ENCODE measurements around the gene BANP. TPM values are rescaled to one million over a fixed set of nuclear protein-coding genes. Genes with fewer than 3 reads are reported as not detected.
"Not testable (repeated sequence)": the region's sequence is repeated elsewhere in the genome, so short reads cannot be mapped to it uniquely, and the experiment has no call there.

The BANP gene
- total RNA-seq, 1 experiment from 2014 or later = 49.6 TPM

GRCh38 chr16:87978127-87978526 is 26.9 kb downstream of the BANP start:
- Mint-ChIP-seq H3K36me3 (ENCODE audit: insufficient read depth, unreplicated experiment) (peaks cover 10% of the 10 kb centered on the region), H3K27ac (ENCODE audit: unreplicated experiment) (no peak overlapping the region), H3K4me1 (ENCODE audit: low read depth, unreplicated experiment) (no peaks in the 10 kb centered on the region), H3K4me3 (ENCODE audit: low read depth, unreplicated experiment) (no peak overlapping the region), H3K9me3 (ENCODE audit: low read depth, unreplicated experiment) (no peaks in the 10 kb centered on the region), H3K27me3 (ENCODE audit: unreplicated experiment) (no peaks in the 10 kb centered on the region)
- TF ChIP-seq, protein P1, sequence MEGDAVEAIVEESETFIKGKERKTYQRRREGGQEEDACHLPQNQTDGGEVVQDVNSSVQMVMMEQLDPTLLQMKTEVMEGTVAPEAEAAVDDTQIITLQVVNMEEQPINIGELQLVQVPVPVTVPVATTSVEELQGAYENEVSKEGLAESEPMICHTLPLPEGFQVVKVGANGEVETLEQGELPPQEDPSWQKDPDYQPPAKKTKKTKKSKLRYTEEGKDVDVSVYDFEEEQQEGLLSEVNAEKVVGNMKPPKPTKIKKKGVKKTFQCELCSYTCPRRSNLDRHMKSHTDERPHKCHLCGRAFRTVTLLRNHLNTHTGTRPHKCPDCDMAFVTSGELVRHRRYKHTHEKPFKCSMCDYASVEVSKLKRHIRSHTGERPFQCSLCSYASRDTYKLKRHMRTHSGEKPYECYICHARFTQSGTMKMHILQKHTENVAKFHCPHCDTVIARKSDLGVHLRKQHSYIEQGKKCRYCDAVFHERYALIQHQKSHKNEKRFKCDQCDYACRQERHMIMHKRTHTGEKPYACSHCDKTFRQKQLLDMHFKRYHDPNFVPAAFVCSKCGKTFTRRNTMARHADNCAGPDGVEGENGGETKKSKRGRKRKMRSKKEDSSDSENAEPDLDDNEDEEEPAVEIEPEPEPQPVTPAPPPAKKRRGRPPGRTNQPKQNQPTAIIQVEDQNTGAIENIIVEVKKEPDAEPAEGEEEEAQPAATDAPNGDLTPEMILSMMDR (IDR thresholded peaks at IDR 0.05; ENCODE audit: unreplicated experiment) = no peak
- CTCF ChIA-PET = no interaction called here
- no TSS peak for BruUV-seq (replicated peaks)
- intact Hi-C loops (cut with micrococcal nuclease; ENCODE audit: unreplicated experiment) = no loop called here
- no peak for DNase-seq

- H3K27ac Mint-ChIP-seq (ENCODE audit: unreplicated experiment) = no peak overlapping the region
- H3K4me1 Mint-ChIP-seq (ENCODE audit: low read depth, unreplicated experiment) = no peaks in the 10 kb centered on the region
- CTCF ChIA-PET = no interaction called here
- H3K36me3 Mint-ChIP-seq (ENCODE audit: insufficient read depth, unreplicated experiment) = peaks cover 10% of the 10 kb centered on the region
- H3K27me3 Mint-ChIP-seq (ENCODE audit: unreplicated experiment) = no peaks in the 10 kb centered on the region
- no peaks in the 10 kb centered on the region for H3K9me3 Mint-ChIP-seq (ENCODE audit: low read depth, unreplicated experiment)
- H3K4me3 Mint-ChIP-seq (ENCODE audit: low read depth, unreplicated experiment) = no peak overlapping the region
- TF ChIP-seq, protein P1 (IDR thresholded peaks at IDR 0.05; ENCODE audit: unreplicated experiment) = no peak
- no TSS peak for BruUV-seq (replicated peaks)
- DNase-seq = no peak
- intact Hi-C loops (cut with micrococcal nuclease; ENCODE audit: unreplicated experiment) = no loop called here
These were observed 28.1 kb downstream of the BANP start for GRCh38 chr16:87979352-87979751.

GRCh38 chr16:87979911-87980630 is 28.8 kb downstream of the BANP start:
- H3K36me3 Mint-ChIP-seq (ENCODE audit: insufficient read depth, unreplicated experiment) = peaks cover 10% of the 10 kb centered on the region
- CTCF ChIA-PET; BruUV-seq (replicated peaks); H3K27ac Mint-ChIP-seq (ENCODE audit: unreplicated experiment); H3K4me3 Mint-ChIP-seq (ENCODE audit: low read depth, unreplicated experiment); H3K27me3 Mint-ChIP-seq (ENCODE audit: unreplicated experiment); intact Hi-C loops (cut with micrococcal nuclease; ENCODE audit: unreplicated experiment); DNase-seq; H3K4me1 Mint-ChIP-seq (ENCODE audit: low read depth, unreplicated experiment); H3K9me3 Mint-ChIP-seq (ENCODE audit: low read depth, unreplicated experiment): not testable (repeated sequence)

DNA sequence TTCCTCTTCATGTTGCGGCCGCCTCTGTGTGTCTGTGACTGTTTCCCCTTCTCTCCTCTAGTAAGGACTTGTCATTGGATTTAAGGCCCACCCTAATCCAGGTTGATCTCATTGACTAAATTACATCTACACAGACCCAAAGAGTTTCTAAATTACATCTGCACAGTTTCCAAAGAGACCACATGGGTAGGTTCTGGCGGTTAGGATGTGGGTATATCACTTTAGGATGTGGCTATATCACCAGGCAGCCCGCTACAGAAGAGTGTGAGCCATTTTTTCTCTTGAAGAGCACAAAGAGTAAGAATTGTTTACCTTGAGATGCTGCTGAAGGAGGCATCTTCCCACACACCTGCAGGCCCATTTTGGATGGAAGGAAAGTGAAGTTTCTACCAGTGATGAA is 30.1 kb downstream of the BANP start:
- H3K27ac Mint-ChIP-seq (ENCODE audit: unreplicated experiment); intact Hi-C loops (cut with micrococcal nuclease; ENCODE audit: unreplicated experiment); H3K4me3 Mint-ChIP-seq (ENCODE audit: low read depth, unreplicated experiment); DNase-seq; BruUV-seq (replicated peaks); H3K27me3 Mint-ChIP-seq (ENCODE audit: unreplicated experiment); CTCF ChIA-PET; H3K9me3 Mint-ChIP-seq (ENCODE audit: low read depth, unreplicated experiment); H3K4me1 Mint-ChIP-seq (ENCODE audit: low read depth, unreplicated experiment): not testable (repeated sequence)
- H3K36me3 Mint-ChIP-seq (ENCODE audit: insufficient read depth, unreplicated experiment) = peaks cover 10% of the 10 kb centered on the region

DNA sequence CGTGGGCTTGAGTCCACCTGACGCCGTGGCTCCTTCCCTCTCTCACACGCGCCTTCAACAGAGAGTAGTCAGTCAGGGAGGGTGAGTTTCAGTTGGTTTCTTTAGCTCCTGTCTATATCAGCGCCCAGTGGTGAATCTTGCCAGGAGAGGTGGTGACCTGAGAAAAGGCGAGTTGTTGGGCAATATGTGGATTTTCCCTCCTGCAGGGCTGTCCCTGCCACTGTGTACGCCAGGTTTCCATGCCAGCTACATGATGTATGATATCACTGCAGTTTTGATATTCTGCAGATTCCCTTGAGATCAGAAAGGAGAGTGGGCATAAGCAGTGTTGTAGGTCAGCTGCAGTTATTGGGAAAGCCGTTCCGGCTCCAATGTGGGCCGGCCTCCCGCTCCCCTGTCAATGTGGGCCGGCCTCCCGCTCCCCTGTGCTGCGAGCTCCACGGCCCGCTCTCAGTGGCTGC is 31.4 kb downstream of the BANP start:
- Mint-ChIP-seq H3K27ac (ENCODE audit: unreplicated experiment) (no peak overlapping the region), H3K27me3 (ENCODE audit: unreplicated experiment) (no peaks in the 10 kb centered on the region), H3K9me3 (ENCODE audit: low read depth, unreplicated experiment) (no peaks in the 10 kb centered on the region), H3K36me3 (ENCODE audit: insufficient read depth, unreplicated experiment) (peaks cover 10% of the 10 kb centered on the region), H3K4me1 (ENCODE audit: low read depth, unreplicated experiment) (no peaks in the 10 kb centered on the region), H3K4me3 (ENCODE audit: low read depth, unreplicated experiment) (no peak overlapping the region)
- CTCF ChIA-PET = interaction anchor here (0.6 kb wide), 2 partner anchors 24 to 578 kb away, joined by 3 read pairs; no protein-coding TSS in a partner anchor
- TF ChIP-seq, protein P1 (IDR thresholded peaks at IDR 0.05; ENCODE audit: unreplicated experiment) = no peak
- DNase-seq = no peak
- no TSS peak for BruUV-seq (replicated peaks)
- intact Hi-C loops (cut with micrococcal nuclease; ENCODE audit: unreplicated experiment) = no loop called here

DNA sequence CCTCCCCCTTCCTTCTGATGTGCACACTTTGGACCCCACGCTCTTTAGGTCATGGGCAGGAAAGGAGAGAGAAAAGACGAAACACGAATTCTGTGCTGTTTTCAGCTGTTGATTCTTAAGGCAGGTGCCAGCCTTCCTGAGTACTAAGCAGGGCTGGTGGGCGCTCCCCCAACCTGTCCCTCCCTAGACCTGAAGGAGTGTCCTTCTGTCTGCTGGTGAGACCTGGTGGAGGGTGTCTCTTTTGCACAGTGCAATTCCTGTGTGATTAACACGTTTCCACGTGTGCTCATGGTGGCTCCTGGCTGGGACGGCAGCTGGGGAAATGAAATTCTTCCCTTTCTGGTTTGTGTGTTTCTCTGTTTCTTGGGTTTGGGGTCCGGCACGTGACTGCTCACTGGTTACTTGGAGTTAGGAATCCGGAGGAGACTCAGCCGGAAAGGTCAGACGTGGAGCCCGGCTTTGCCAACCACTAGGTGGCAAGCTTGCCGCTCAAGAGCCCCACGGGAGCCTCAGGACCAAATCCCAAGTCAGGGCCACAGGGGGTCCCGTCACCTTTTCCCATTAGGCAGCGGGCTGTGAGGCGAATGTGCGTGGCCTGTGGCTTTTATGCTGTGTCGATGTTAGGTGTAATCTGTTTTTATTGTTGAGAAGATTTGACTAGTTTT is 32.0 kb downstream of the BANP start:
- CTCF ChIA-PET = interaction anchor here (0.6 kb wide), 1 partner anchor 24 kb away, joined by 3 read pairs; no protein-coding TSS in a partner anchor
- H3K9me3 Mint-ChIP-seq (ENCODE audit: low read depth, unreplicated experiment); intact Hi-C loops (cut with micrococcal nuclease; ENCODE audit: unreplicated experiment); H3K4me3 Mint-ChIP-seq (ENCODE audit: low read depth, unreplicated experiment); H3K27ac Mint-ChIP-seq (ENCODE audit: unreplicated experiment); H3K4me1 Mint-ChIP-seq (ENCODE audit: low read depth, unreplicated experiment); H3K36me3 Mint-ChIP-seq (ENCODE audit: insufficient read depth, unreplicated experiment); H3K27me3 Mint-ChIP-seq (ENCODE audit: unreplicated experiment); DNase-seq; BruUV-seq (replicated peaks): not testable (repeated sequence)

DNA sequence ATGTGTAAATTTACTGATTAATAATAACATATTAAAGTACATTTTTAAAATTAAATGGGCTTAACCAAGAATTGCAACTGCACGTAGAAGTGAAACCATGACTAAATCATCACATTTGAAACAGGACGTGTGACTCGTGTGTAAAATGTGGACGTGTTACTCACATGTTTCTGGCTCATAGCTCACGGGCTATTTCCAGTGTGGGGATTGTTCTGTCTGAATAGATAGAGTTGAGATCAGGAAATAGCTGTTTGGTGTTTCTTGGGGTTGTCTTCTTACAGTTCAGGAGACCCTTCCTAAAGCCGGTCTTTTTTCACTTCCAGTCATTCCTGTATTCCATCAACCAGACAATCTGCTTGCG is 32.5 kb downstream of the BANP start:
- not testable (repeated sequence) for H3K4me1 Mint-ChIP-seq (ENCODE audit: low read depth, unreplicated experiment)

More for the DNA sequence above, 32.5 kb downstream of the BANP start:
- CTCF ChIA-PET; DNase-seq; BruUV-seq (replicated peaks); H3K27me3 Mint-ChIP-seq (ENCODE audit: unreplicated experiment); H3K27ac Mint-ChIP-seq (ENCODE audit: unreplicated experiment); intact Hi-C loops (cut with micrococcal nuclease; ENCODE audit: unreplicated experiment); H3K4me3 Mint-ChIP-seq (ENCODE audit: low read depth, unreplicated experiment); H3K9me3 Mint-ChIP-seq (ENCODE audit: low read depth, unreplicated experiment); H3K36me3 Mint-ChIP-seq (ENCODE audit: insufficient read depth, unreplicated experiment): not testable (repeated sequence)

All from Calu3 (cell line).